Measurements from ENCODE around the gene ZNF692. TPM values are rescaled to one million over a fixed set of nuclear protein-coding genes. Genes with fewer than 3 reads are reported as not detected.
"Not testable (repeated sequence)": the region's sequence is repeated elsewhere in the genome, so short reads cannot be mapped to it uniquely, and the experiment has no call there.

The ZNF692 gene
- total RNA-seq, 1 experiment from 2014 or later = 11.1 TPM

DNA sequence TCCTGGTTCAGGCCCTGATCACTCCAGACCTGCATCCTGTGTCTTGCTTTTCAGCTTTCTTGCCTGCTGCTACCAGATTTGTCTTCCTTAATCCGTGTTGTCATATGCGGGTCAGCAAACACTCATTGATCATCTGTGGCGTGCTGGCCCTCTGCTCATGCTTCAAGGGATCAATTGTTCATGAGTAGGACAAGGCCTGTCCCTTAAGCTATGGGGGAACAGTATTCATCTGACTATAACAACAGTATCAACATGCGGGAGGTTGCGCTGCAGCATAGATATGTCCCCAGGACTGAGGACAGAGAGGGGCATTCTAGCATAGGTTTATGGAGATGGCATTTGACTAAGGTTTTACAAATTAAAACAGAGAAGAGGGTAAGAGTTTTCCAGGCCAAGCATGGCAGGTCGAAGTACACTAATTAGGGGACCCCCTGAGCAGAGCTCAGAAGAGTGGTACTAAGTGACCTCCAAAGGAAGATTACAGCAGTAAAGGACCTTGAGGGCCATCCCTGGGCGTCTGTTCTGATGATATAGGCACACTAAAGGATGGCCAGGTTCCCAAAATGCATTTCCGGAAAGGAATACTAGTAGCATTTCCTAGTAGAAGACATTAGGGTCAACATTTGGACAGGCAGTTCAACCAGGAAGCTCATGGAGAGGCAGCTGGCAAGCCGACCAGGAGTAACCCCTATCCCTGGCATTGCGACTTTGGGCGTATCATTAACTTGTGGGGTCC is 21.7 kb downstream of the ZNF692 start:
- Histone ChIP-seq H3K27ac (no peak overlapping the region), H3K9me3 (replicated peaks) (no peaks in the 10 kb centered on the region), H3K4me3 (peak overlapping the region; percentile 87), H3K27me3 (replicated peaks) (no peaks in the 10 kb centered on the region), H3K36me3 (peaks cover 9% of the 10 kb centered on the region), H3K4me1 (replicated peaks) (peaks cover 9% of the 10 kb centered on the region)
- DNase-seq (ENCODE audit: low read depth in 1 of 2, low spot score in 2 of 2) = peak in 1 of 2 experiments; percentile 12

DNA sequence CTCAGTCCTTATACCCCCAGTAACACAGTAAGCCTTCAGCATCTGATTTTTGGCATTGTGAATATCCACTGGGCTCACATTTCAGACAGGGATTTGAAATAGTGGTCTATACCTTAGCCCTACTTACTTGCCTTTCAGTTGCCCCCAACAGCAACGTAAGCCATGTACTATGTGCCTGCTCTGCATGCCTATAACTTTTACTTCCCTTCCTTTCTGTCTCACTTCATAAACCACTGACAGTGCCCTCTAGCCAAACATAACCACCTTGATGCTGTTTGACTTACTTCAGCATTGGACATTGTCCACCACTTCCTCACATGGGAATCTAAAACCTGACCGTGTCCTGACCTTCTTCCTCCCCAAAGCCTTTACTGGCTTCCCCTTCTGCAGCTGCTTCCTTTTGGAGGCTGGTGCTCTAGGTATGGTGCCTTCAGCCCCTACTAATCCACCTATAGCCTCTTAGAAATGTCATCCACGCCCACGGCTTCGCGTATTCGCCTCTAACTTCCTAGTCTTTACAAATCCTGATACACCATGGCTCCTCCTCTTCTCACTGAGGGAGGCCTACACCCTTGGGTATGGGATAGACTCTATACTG is 24.4 kb downstream of the ZNF692 start:
- H3K36me3 ChIP-seq = peaks cover 7% of the 10 kb centered on the region
- no peaks in the 10 kb centered on the region; the same call in 1 of the 2 replicates for H3K27me3 ChIP-seq (replicated peaks)
- peaks cover 9% of the 10 kb centered on the region for H3K4me1 ChIP-seq (replicated peaks)
- no peak overlapping the region for H3K27ac ChIP-seq
- no peak overlapping the region for H3K4me3 ChIP-seq
- peak in 1 of 2 experiments; percentile 10 for DNase-seq (ENCODE audit: low read depth in 1 of 2, low spot score in 2 of 2)
- H3K9me3 ChIP-seq (replicated peaks) = no peaks in the 10 kb centered on the region

DNA sequence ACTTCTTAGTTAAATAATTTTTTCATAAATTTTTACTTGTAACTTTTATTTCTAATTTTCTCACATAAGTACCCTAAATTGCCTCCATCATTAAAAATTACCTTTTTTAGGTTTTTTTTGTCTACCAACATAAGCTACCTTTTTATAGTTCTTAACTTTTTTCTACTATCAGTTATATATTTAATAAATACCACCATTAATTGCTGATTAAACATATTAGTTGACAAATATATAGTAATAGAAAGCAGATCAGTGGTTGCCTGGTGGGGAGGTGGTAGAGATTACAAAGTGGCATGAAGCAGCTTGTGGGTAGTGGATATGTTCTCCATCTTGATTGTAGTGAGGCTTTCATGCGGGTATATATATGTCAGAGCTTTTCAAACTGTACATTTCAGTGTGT is 27.0 kb downstream of the ZNF692 start:
- H3K36me3 ChIP-seq = no peaks in the 10 kb centered on the region
- no peaks in the 10 kb centered on the region; the same call in 1 of the 2 replicates for H3K9me3 ChIP-seq (replicated peaks)
- H3K4me1 ChIP-seq (replicated peaks) = peaks cover 2% of the 10 kb centered on the region
- no peaks in the 10 kb centered on the region; the same call in 1 of the 2 replicates for H3K27me3 ChIP-seq (replicated peaks)
- no peak for DNase-seq (ENCODE audit: low read depth in 1 of 2, low spot score in 2 of 2)
- no peak overlapping the region for H3K27ac ChIP-seq
- no peak overlapping the region for H3K4me3 ChIP-seq

DNA sequence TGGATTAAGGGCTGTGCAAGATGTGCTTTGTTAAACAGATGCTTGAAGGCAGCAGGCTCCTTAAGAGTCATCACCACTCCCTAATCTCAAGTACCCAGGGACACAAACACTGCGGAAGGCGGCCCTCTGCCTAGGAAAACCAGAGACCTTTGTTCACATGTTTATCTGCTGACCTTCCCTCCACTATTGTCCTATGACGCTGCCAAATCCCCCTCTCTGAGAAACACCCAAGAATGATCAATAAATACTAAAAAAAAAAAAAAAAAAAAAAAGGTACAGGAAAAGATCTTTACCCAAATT is 28.2 kb downstream of the ZNF692 start:
- H3K4me1 ChIP-seq (replicated peaks); DNase-seq (ENCODE audit: low read depth in 1 of 2, low spot score in 2 of 2); H3K27ac ChIP-seq; H3K9me3 ChIP-seq (replicated peaks); H3K36me3 ChIP-seq; H3K27me3 ChIP-seq (replicated peaks); H3K4me3 ChIP-seq: not testable (repeated sequence)

DNA sequence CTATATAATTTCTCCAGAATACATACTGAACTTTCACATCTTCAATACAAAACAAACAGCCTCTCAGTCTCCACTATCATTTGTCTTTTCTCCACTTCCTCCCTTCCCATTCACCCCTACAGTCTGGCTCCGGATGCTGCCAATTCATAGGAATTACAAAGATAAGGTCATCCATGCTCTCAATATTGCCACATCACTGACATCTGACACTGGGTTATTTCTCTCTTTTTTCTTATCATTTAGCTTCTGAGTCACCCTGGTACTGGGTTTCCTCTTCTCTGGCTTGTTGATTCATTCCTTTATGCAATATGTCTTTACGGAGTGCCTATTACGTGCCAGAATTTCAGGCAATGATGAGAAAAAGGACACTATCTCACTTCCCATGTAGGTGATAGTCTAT is 30.0 kb downstream of the ZNF692 start:
- no peak overlapping the region for H3K4me3 ChIP-seq
- H3K9me3 ChIP-seq (replicated peaks) = no peaks in the 10 kb centered on the region; the same call in 1 of the 2 replicates
- peaks cover 18% of the 10 kb centered on the region for H3K4me1 ChIP-seq (replicated peaks)
- H3K27me3 ChIP-seq (replicated peaks) = no peaks in the 10 kb centered on the region; the same call in 1 of the 2 replicates
- no peak for DNase-seq (ENCODE audit: low read depth in 1 of 2, low spot score in 2 of 2)
- no peak overlapping the region for H3K27ac ChIP-seq
- peaks cover 13% of the 10 kb centered on the region for H3K36me3 ChIP-seq

DNA sequence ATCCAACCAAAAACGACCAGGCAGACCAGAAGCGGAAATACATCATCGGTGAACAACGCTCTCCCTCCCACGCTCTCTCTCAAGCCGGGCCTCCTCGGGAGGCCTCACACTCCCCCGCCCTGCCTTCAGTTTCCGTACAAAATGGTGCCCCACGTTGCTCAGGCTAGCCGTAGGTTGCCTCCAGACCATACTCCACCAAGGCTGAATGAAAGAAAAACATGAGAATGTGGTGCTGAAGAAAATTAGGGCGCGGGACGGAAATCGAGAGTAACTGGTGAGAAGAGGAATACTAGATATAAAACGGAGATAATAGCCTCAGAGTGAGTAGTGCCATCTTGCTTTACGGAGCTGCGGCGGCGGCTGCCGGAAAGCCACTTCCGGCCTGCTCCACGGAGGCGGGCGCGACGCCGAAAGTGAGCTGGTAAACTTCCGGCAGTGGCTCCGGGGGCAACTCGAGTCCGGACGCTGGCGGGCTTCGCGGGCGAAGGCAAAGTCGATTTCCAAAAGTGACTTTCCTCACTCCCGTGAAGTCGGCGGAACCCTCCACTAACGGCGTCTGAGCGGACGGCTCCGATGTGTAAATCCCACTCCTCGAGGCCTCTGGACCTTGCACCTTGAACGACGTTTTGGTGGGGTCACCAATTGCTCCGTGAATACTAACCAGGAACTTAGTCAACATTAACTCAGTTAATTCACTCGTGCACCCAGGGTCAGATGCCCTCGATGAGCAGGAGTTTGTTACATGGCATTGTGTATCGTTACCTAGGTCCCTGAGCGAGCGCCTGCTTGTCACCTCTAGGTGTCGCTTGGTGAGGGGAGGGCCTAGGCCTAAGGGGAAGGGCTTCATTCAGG is 32.8 kb downstream of the ZNF692 start, which contains the start of gene SH3BP5L:
Gene SH3BP5L, minus strand, starts transcription at position 7 of the 852 bp plus-strand sequence. CDS start 980 bp downstream, outside the sequence.
- H3K36me3 ChIP-seq = peaks cover 31% of the 10 kb centered on the region
- H3K4me3 ChIP-seq = peak within 1 kb of the TSS; percentile 54
- peak within 1 kb of the TSS; percentile 96 for H3K27ac ChIP-seq
- peak; percentile 93 to 98 for DNase-seq (ENCODE audit: low read depth in 1 of 2, low spot score in 2 of 2)
- no peaks in the 10 kb centered on the region for H3K27me3 ChIP-seq (replicated peaks)
- peaks cover 46% of the 10 kb centered on the region for H3K4me1 ChIP-seq (replicated peaks)
- H3K9me3 ChIP-seq (replicated peaks) = no peaks in the 10 kb centered on the region; the same call in 1 of the 2 replicates

DNA sequence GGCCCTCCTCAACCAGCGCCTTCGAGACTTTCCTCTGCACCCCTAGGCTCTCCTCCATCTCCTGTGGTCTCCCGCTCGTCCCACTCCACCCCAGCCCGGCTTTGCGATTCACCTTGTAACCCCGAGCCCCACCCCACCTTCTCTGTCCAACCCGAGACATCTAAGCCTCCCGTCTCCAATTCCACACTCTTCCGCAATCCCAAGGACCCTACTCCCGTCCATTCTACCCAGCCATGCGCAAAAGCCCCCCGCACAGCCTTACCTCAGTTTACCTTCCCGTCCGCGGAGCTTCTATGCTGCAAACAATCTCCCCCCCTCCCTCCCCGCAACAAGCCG is 33.3 kb downstream of the ZNF692 start:
- no peaks in the 10 kb centered on the region; the same call in 1 of the 2 replicates for H3K9me3 ChIP-seq (replicated peaks)
- no peak for DNase-seq (ENCODE audit: low read depth in 1 of 2, low spot score in 2 of 2)
- peak overlapping the region; percentile 96 for H3K27ac ChIP-seq
- H3K27me3 ChIP-seq (replicated peaks) = no peaks in the 10 kb centered on the region
- peak overlapping the region; percentile 54 for H3K4me3 ChIP-seq
- peaks cover 36% of the 10 kb centered on the region for H3K36me3 ChIP-seq
- peaks cover 52% of the 10 kb centered on the region for H3K4me1 ChIP-seq (replicated peaks)

DNA sequence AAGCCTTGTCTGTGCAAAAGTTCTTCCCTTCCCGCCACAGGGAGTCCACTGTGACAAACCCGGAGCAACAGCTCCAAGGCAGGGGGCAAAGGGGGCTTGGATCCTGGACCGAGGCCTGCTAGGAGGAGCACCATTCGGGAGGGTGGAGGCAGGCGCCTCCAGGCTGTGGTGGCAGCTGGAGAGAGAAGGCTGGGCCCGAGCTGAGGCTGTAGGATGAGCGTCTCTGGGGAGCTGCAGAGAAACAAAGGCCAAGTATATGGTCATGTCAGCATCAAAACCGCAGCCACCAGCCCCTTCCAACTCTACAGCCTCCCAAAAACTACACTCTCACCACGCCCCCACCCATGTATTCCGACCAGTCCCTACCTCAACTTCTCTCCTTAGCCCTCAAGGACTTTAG is 33.7 kb downstream of the ZNF692 start:
- Histone ChIP-seq H3K27me3 (replicated peaks) (no peaks in the 10 kb centered on the region), H3K27ac (peak overlapping the region; percentile 96), H3K4me1 (replicated peaks) (peaks cover 56% of the 10 kb centered on the region), H3K9me3 (replicated peaks) (no peaks in the 10 kb centered on the region; the same call in 1 of the 2 replicates), H3K4me3 (peak overlapping the region; percentile 54), H3K36me3 (peaks cover 40% of the 10 kb centered on the region)
- DNase-seq (ENCODE audit: low read depth in 1 of 2, low spot score in 2 of 2) = peak in 1 of 2 experiments; percentile 19

DNA sequence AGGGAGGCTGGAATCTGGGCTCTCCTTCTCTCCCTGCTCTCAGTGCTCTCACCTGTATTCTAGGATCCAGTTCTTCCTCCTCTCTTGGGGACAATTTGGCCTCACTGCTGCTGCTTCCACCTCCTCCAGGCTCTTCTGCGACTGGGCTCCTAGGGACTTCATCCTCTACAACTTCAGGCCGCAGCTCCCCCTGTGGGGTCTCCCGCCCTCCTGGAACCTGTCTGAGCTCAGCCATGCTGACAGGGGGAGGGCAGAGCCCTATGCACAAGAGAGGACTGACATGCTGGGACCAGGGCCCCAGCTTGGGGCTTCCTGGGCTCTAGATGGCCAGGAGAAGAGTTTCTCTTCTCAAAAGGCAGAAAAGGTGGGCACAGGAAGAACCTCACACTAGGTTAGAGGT is 34.2 kb downstream of the ZNF692 start:
- peaks cover 44% of the 10 kb centered on the region for H3K36me3 ChIP-seq
- H3K27me3 ChIP-seq (replicated peaks) = no peaks in the 10 kb centered on the region
- H3K4me3 ChIP-seq = peak overlapping the region; percentile 54
- DNase-seq (ENCODE audit: low read depth in 1 of 2, low spot score in 2 of 2) = no peak
- peak overlapping the region; percentile 96 for H3K27ac ChIP-seq
- H3K4me1 ChIP-seq (replicated peaks) = peaks cover 59% of the 10 kb centered on the region
- H3K9me3 ChIP-seq (replicated peaks) = no peaks in the 10 kb centered on the region; the same call in 1 of the 2 replicates

DNA sequence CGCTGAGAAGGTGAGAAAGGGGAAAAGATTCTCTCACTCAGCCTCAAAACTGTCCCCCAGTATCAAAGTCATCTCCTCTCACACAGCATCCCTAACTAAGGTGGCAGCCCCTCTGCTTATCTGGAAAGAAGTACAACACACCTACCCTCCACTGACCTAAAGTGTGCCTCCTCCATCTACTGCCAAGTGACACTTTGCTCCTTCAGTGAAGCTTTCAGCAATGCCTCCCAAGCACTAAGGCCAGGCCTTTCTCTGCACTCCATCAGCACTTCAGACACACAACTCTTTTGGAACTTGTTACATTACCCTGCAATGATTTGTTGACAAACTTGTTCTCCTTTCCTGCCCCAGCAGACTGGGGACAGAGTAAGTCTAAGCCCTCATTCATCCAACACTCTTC is 34.6 kb downstream of the ZNF692 start:
- Histone ChIP-seq H3K9me3 (replicated peaks) (no peaks in the 10 kb centered on the region; the same call in 1 of the 2 replicates), H3K27ac (peak overlapping the region; percentile 96), H3K36me3 (peaks cover 46% of the 10 kb centered on the region), H3K4me3 (no peak overlapping the region), H3K4me1 (replicated peaks) (peaks cover 59% of the 10 kb centered on the region), H3K27me3 (replicated peaks) (no peaks in the 10 kb centered on the region)
- DNase-seq (ENCODE audit: low read depth in 1 of 2, low spot score in 2 of 2) = no peak

DNA sequence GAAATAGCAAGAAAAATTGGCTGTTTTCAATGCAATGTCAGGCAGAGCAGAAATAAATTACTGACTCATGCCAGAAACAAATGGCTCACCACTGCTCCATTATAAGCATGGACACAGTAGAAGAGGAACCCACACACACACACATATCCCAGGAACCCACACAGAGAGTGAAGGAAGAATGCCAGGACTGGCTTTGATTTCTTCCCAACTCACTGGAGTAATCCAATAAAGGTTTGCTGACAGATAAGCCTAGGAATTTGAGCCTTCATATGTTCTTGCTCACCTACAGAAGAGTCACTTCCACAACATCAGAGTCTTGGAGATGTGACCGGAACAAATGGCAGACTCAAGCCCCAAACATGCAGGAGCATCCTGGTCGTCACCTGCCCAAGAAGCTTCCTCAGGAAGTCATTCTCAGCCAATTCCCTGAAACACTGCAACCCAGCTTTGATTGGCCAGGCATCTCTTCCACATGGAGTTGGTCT is 35.3 kb downstream of the ZNF692 start:
- DNase-seq (ENCODE audit: low read depth in 1 of 2, low spot score in 2 of 2) = peak; percentile 78 to 90
- peaks cover 53% of the 10 kb centered on the region for H3K36me3 ChIP-seq
- H3K27me3 ChIP-seq (replicated peaks) = no peaks in the 10 kb centered on the region
- peak overlapping the region; percentile 14; the same call in 1 of the 2 replicates for H3K4me3 ChIP-seq
- peaks cover 59% of the 10 kb centered on the region for H3K4me1 ChIP-seq (replicated peaks)
- peak overlapping the region; percentile 96 for H3K27ac ChIP-seq
- H3K9me3 ChIP-seq (replicated peaks) = no peaks in the 10 kb centered on the region; the same call in 1 of the 2 replicates

DNA sequence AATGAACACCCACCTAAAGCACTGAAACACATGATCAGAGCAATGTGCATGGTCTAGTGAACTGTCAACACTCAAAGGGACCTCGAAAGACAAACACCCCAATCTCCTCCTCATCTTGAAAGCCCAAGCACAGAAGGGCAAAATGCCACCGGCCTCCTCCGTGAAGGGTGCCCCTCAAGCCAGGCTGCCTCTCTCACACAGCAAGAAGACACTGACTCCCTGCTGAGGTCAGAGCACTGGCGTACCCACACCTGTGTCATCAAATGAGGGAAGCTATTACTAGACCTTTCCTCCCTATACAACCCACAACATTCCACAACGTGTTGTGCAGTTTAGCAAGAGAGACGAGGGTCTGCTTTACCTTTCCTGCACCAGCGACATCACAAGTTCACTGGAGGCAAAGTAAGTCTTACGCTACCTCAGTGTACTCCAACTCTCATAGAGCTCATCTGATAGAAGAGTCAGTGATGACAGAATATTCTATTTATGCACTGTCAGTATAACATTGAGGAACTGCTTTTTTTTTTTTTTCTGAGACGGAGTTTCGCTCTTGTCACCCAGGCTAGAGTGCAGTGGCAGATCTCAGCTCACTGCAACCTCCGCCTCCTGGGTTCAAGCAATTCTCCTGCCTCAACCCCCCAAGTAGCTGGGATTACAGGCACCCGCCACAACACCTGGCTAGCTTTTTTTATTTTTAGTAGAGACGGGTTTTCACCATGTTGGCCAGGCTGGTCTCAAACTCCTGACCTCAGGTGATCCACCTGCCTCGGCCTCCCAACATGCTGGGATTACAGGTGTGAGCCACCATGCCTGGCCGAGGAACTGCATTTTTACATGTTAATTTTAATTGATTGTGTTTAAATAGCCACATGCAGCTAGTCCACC is 36.5 kb downstream of the ZNF692 start:
- H3K27ac ChIP-seq = peak overlapping the region; percentile 96
- peaks cover 59% of the 10 kb centered on the region for H3K4me1 ChIP-seq (replicated peaks)
- H3K4me3 ChIP-seq = no peak overlapping the region; the same call in 1 of the 2 replicates

DNA sequence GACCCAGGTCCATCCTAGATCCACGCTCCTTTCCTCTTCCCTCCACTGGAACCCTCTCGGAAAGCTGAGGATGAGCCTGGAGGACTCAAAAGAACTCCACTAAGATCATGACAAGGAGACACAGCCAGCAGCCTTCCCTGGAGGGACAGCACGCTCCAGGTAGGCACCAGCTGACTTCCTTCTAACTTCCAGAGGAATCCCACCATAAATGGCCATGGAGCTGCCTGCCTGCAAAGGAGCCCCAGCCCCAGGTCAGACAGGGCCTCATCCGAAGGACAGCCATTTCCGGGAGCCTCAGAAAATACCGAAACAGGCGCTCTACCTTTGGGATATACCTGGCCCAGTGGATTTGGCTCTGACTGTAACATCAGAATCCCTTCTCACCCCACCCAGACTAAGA is 37.2 kb downstream of the ZNF692 start:
- no peak for DNase-seq (ENCODE audit: low read depth in 1 of 2, low spot score in 2 of 2)
- no peak overlapping the region for H3K4me3 ChIP-seq
- no peaks in the 10 kb centered on the region for H3K27me3 ChIP-seq (replicated peaks)
- peak overlapping the region; percentile 96 for H3K27ac ChIP-seq
- H3K36me3 ChIP-seq = peaks cover 71% of the 10 kb centered on the region
- H3K4me1 ChIP-seq (replicated peaks) = peaks cover 54% of the 10 kb centered on the region
- H3K9me3 ChIP-seq (replicated peaks) = no peaks in the 10 kb centered on the region

More for the DNA sequence above, 36.5 kb downstream of the ZNF692 start:
- no peaks in the 10 kb centered on the region for H3K27me3 ChIP-seq (replicated peaks)
- no peaks in the 10 kb centered on the region; the same call in 1 of the 2 replicates for H3K9me3 ChIP-seq (replicated peaks)
- no peak for DNase-seq (ENCODE audit: low read depth in 1 of 2, low spot score in 2 of 2)
- peaks cover 64% of the 10 kb centered on the region for H3K36me3 ChIP-seq
